Mucosa of stomach (tissue), 1 donor: ENCODE data around the gene WDR93.

Source experiments
- H3K27me3 ChIP-seq: one replicate; pipeline ENCODE4 v1.7.0; 2013; ENCODE audit warnings: mild to moderate bottlenecking, low read length; ENCODE audit not compliant: control insufficient read depth, insufficient read depth
- H3K36me3 ChIP-seq: one replicate; pipeline ENCODE4 v1.7.0; 2013; ENCODE audit warnings: low read length; ENCODE audit not compliant: control insufficient read depth, insufficient read depth
- H3K4me1 ChIP-seq: one replicate; pipeline ENCODE4 v1.7.0; 2013; ENCODE audit warnings: mild to moderate bottlenecking, low read length; ENCODE audit not compliant: control insufficient read depth, insufficient read depth
- H3K4me3 ChIP-seq: one replicate; pipeline ENCODE4 v1.7.0; 2013; ENCODE audit warnings: low read length
- H3K9ac ChIP-seq: one replicate; pipeline ENCODE4 v1.7.0; 2013; ENCODE audit warnings: mild to moderate bottlenecking, low read length, moderate library complexity
- H3K9me3 ChIP-seq: one replicate; pipeline ENCODE4 v1.7.0; 2013; ENCODE audit warnings: mild to moderate bottlenecking, low read length, moderate library complexity; ENCODE audit not compliant: control insufficient read depth
- donor health status: Pancreatic carcinoma.

WDR93 gene

DNA sequence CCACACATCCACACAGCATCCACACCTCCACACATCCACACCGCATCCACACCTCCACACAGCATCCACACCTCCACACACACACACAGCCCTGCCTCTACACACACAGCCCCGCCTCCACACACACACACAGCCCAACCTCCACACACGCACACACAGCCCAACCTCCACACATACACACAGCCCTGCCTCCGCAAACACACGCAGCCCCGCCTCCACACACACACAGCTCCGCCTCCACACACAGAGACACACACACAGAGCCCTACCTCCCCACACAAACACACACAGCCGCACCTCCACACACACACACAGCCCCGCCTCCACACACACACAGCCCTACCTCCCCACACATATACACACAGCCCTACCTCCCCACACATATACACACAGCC lies 55.8 kb downstream of the WDR93 start:
- Histone ChIP-seq H3K9me3 (no peaks in the 10 kb centered on the region), H3K27me3 (peaks cover 51% of the 10 kb centered on the region), H3K9ac (no peak overlapping the region), H3K4me1 (peaks cover 18% of the 10 kb centered on the region), H3K4me3 (no peak overlapping the region), H3K36me3 (no peaks in the 10 kb centered on the region)

DNA sequence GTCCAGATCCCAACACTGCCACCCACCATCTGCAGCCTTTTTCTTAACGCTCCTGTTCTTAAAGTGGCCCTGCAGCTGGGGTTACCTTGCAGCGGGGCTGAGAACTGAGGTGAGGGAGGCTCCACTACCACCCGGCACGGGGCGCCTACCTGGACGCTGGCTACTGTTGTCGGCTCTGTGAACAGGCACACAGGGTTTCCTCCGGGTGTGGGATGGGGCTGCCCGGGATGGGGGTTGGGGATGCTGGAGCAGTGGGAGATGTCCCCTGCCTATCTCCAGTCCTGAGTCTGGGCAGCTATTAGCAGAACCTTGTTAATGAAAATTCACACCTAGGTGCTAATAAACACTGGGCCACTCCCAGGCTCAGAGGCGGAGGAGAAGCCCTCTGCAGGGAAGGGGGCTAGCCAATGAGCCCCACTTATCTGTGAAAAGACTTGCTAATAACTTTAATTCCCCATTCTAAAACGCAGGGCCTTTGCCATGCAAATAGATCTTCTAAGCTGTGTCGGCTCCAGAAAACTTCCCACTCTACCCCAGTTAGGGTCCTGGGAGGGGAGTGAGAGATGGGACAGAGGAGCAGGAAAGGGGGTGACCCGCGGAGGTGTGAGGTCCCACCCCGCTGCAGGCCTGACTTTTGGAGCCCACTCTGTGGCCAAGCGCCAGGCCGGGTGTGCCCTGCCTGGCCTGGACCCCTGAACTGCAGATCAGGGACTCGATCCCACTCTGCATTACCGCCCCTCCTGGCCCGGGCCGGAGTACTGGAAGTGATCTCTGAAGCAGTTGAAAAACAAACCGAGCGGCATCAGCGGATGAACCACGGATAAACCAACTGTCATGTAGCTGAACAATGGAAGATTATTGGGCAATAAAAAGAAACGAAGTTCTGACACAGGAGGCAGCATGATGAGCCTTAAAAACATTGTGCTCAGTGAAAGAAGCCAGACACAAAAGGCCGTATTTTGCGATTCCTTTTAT lies 57.4 kb downstream of the WDR93 start:
- H3K4me1 ChIP-seq, result peaks cover 21% of the 10 kb centered on the region
- H3K9me3 ChIP-seq, result no peaks in the 10 kb centered on the region
- peaks cover 65% of the 10 kb centered on the region for H3K27me3 ChIP-seq
- no peaks in the 10 kb centered on the region for H3K36me3 ChIP-seq
- no peak overlapping the region for H3K4me3 ChIP-seq
- no peak overlapping the region for H3K9ac ChIP-seq

DNA sequence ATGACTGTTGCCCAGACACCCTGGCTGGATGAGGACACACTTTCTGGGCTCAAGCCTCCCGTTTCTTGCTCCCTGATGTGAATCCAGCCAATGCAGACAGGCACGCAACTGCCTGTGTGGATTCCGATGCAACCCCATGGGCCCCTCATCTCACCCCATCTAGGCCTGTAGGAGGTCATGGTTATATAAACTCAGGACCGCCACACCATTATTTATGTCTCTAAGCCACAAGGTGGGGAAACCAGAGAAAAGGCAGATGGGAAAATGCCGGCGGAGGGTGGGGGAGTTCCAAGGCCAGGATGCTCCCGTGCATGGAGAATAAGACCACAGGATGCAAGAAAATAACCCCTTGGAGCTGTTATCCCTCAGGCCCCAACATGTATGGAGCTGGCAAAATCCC lies 58.4 kb downstream of the WDR93 start:
- Histone ChIP-seq H3K9me3 (no peaks in the 10 kb centered on the region), H3K27me3 (peaks cover 73% of the 10 kb centered on the region)

DNA sequence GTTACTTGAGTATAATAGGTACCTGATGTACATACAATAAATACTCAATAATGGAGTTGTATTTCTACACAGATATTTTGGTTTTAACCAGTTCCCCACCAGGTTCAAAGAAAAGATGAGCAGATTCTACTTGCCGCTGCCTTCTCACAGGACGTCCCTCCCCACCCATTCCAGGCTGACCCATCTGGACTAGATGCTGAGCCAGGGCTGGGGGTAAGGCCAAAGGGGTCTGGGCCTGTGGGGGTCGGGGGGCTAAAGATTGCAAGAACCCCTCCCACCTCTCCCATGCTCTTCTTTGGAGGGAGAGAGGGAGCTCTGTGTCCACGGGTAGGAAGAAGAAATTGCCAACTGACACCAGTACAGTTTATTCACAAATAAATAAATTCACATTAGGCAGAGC lies 58.9 kb downstream of the WDR93 start:
- no peak overlapping the region for H3K9ac ChIP-seq
- no peaks in the 10 kb centered on the region for H3K9me3 ChIP-seq
- H3K36me3 ChIP-seq, result no peaks in the 10 kb centered on the region
- H3K27me3 ChIP-seq, result peaks cover 75% of the 10 kb centered on the region
- peaks cover 21% of the 10 kb centered on the region for H3K4me1 ChIP-seq
- H3K4me3 ChIP-seq, result no peak overlapping the region

More for the DNA sequence above, 58.4 kb downstream of the WDR93 start:
- Histone ChIP-seq H3K4me3 (no peak overlapping the region), H3K4me1 (peaks cover 21% of the 10 kb centered on the region), H3K36me3 (no peaks in the 10 kb centered on the region), H3K9ac (no peak overlapping the region)

DNA sequence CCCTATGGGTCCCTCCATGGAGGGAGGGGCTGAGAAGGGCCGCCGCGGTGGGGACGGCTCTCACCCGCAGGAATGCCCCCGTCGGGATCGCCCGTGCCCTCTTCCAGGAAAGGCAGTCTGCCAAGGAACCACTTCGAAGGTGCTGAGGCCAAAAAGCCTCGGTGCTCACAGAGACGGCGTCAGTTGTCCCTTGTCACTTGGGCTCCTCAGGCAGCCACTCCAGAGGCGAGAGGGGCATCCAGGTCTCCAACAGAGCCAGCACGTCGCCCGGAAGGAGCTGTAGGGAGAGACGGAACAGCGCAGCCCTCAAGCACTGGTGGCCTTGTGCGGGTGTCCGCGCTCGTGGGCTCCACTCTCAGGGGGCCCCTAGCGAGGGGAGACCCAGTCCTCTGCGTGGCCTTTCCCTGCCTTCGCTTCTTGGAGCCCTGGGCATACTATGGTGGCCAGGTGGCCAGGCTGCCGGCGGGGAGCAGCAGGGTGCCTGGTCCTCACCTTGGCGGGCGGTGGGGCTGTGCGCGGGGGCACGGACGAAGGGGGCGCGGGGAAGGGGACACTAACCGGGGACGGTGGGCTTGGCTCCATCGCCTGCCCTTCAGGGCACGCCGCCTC lies 59.4 kb downstream of the WDR93 start:
- H3K9ac ChIP-seq, result no peak overlapping the region
- no peak overlapping the region for H3K4me3 ChIP-seq
- H3K27me3 ChIP-seq, result peaks cover 78% of the 10 kb centered on the region
- no peaks in the 10 kb centered on the region for H3K9me3 ChIP-seq
- no peaks in the 10 kb centered on the region for H3K36me3 ChIP-seq
- peaks cover 21% of the 10 kb centered on the region for H3K4me1 ChIP-seq

DNA sequence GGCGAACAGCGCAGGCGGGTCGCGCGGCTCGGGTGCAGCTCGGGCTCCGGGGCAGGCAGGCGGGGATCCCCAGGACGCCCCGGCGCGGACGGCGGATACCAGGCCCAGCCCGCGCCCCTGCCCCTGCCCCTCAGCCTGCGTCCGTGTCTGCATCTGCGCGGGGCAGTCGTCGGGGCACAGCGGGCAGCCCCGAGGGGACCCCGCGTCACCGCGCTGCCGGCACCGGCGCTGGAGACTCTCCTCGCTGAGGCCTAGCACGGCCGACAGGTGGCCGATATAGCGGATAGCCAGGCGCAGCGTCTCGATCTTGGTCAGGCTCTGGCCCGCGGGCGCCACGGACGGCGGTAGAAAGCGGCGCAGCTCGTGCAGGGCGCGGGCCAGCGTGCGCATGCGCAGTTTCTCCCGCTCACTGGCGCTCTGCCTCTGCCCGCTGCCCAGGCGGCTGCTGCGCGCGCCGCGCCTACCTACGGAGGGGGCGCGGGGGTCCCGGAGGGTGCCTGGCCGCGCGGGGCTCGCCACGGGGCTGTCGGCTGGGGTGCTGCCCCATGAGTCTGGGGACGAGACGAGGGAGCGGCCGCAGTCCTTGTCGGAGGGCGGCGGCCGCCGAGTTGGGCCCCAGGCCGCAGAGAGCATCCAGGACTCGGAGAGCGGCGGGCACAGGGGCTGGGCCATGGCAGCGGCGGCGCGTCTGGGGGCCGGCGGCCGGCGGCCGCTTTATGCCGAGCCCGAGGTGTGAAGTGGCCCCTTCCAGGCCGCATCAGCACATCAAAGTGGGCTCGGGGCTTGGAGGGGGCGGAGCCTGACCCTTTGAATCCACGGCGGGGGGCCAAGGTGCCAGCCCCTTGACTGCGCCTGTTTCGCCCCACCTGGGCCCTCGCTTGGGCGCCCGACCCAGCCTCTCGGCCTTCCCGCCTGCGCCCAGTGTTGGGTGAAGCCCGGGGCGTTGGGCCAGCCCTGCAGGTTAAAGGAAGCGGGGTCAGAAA lies 60.2 kb downstream of the WDR93 start, which contains the start of gene MESP1:
TSS of gene MESP1 (minus strand) at position 690 of the 983 bp plus-strand sequence. CDS start at position 672, 18 bp downstream.
- peak within 1 kb of the TSS; percentile 1 for H3K4me3 ChIP-seq
- peaks cover 85% of the 10 kb centered on the region for H3K27me3 ChIP-seq
- H3K4me1 ChIP-seq, result peaks cover 21% of the 10 kb centered on the region
- H3K36me3 ChIP-seq, result no peaks in the 10 kb centered on the region
- no peaks in the 10 kb centered on the region for H3K9me3 ChIP-seq
- H3K9ac ChIP-seq, result peak within 1 kb of the TSS; percentile 50

DNA sequence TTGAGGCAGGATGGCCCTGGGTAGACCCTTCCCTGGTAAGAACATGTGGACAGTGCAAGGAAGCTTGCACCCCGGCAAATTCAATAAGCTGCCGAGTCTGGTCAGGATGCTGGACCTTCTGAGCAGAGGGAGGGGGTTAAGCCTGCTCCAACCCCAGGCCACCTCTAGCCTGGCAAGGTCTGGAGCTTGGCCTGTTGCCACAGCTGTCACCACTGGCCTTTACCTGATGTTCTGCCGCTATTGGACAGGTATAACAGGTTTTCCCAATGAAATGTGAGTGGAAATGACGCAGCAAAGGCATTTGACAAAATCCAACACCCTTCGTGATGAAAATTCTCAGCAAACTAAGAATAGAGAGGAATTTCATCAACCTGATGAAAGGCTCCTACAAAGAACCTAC lies 61.1 kb downstream of the WDR93 start:
- Histone ChIP-seq H3K9ac (no peak overlapping the region), H3K27me3 (peaks cover 80% of the 10 kb centered on the region), H3K36me3 (no peaks in the 10 kb centered on the region), H3K9me3 (no peaks in the 10 kb centered on the region), H3K4me1 (peaks cover 18% of the 10 kb centered on the region), H3K4me3 (no peak overlapping the region)

DNA sequence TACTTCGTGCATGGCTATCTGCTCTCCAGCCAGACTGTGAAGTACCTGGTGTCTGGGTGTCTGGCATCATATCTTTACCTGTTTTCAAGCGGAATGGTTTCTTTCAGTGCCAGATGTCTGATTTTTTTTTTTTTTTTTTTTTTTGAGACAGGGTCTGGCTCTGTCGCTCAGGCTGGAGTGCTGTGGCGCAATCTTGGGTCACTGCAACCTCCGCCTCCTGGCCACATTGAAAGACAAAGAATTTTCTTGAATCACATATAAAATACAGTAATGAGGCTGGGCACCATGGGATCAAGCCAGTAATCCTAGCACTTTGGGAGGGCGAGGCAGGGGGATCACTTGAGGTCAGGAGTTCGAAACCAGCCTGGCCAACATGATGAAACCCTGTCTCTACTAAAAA lies 63.2 kb downstream of the WDR93 start:
- Histone ChIP-seq H3K4me3 (no peak overlapping the region), H3K27me3 (peaks cover 69% of the 10 kb centered on the region), H3K36me3 (no peaks in the 10 kb centered on the region)

DNA sequence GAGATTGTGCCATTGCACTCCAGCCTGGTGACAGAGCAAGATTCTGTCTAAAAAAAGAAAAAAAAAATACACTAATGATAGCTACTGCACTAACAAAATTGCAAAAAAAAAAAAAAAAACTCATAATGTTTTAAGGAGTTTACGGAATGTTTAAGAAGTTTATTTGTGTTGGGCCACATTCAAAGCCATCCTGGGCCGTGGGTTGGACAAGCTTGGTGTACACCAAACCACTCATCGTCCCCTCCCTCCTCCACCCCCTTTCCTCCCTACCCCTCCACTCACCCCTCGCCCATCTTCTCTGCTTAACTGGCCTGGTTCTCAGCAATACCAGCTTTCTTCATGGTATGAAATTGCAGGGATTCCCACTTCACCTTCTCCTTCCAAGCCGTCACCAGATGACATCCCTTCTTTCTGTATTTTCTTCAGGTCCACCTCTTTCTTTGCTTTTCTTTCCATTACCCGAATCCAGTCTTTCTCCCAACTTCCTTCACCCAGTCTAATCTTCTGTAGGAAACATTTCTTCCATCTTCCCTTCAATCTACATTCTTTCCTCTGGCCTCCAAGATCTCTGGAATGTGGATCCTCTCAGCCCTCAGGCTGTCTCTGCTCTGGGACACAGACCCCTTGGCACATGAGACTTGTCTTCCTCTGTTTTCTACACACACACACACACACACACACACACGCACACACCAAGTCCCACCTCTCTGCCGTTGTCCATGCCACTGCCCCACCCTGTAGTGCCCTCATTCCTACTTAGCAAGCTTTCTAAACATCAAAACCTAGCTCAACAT lies 63.9 kb downstream of the WDR93 start:
- Histone ChIP-seq H3K9ac (no peak overlapping the region), H3K36me3 (no peaks in the 10 kb centered on the region), H3K4me3 (no peak overlapping the region), H3K4me1 (peaks cover 22% of the 10 kb centered on the region), H3K27me3 (peaks cover 69% of the 10 kb centered on the region), H3K9me3 (no peaks in the 10 kb centered on the region)

More for the DNA sequence above, 63.2 kb downstream of the WDR93 start:
- Histone ChIP-seq H3K9ac (no peak overlapping the region), H3K9me3 (no peaks in the 10 kb centered on the region), H3K4me1 (peaks cover 22% of the 10 kb centered on the region)

DNA sequence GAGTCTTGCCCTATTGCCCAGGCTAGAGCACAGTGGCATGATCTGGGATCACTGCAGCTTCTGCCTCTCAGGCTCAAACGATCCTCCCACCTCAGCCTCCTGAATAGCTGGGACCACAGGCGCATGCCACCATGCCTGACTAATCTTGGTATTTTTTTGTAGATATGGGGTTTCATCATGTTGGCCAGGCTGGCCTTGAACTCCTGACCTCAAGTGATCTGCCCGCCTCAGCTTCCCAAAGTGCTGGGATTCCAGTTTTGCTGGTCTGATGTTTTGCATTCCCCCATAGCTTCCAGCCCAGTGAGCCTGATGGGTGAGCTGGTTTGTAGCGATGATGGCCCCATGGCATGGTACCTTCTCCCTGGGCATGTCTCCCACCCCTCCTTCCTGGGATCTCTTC lies 65.1 kb downstream of the WDR93 start:
- peaks cover 20% of the 10 kb centered on the region for H3K4me1 ChIP-seq
- H3K4me3 ChIP-seq, result no peak overlapping the region
- no peak overlapping the region for H3K9ac ChIP-seq
- peaks cover 66% of the 10 kb centered on the region for H3K27me3 ChIP-seq
- no peaks in the 10 kb centered on the region for H3K9me3 ChIP-seq
- H3K36me3 ChIP-seq, result no peaks in the 10 kb centered on the region

DNA sequence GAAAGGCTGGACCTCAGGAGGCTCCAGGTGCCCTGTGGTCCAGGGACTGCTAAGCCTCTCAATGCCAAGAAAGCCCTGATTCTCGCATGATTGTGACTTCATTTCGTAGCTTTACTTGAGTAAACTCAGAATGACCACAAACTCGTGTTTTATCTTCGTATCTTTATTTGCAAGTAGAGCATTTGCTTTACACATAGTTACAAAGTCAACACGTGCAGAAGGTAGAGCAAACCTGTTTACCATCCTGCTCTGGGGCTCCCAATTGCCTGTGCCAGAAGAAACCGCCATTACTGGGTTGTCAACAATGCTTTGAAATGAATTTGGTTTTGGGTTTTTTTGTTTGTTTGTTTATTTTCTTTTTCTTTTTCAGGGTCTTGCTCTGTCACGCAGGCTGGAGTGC lies 66.3 kb downstream of the WDR93 start:
- Histone ChIP-seq H3K9ac (no peak overlapping the region), H3K9me3 (no peaks in the 10 kb centered on the region), H3K27me3 (peaks cover 57% of the 10 kb centered on the region), H3K4me3 (no peak overlapping the region), H3K4me1 (peaks cover 18% of the 10 kb centered on the region), H3K36me3 (no peaks in the 10 kb centered on the region)
